EL (cell line): ENCODE data around the gene PRCD.

Experiments used
- DNase-seq: peaks from one replicate; pipeline ENCODE4 v3.0.0-alpha.2; 2016

Gene PRCD

DNA sequence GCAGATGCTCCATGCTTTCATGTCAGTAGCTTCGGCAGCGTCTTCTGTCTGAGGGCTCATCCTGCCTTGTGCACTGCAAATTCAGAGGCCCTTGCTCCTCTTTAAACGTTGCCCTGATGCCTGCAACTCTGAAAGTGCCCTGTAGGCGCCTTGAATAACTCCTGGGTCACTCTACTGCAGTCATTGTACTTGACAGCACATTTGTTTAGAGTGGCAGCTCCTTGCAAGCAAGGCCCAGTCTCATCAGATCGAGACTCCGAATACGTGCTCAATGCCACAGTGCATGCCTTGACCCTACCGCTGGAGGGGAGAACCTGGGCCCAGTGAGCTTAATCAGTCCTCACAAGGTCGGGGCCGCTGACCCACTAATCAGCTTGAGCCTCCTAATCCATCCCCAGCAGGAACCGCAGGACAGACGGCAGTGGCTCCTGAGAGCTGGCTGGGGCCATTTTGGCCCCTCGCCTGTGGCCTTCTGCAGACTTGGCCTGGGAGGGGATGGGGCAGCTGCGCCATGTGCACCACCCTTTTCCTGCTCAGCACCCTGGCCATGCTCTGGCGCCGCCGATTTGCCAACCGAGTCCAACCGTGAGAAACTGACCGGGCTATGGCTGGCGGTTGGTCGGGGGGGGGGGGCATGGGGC lies at the start of gene PRCD:
PRCD (plus strand) TSS at position 414 of the 641 bp plus-strand sequence; CDS start at position 512, 98 bp downstream.
- no peak for DNase-seq

- no peak for DNase-seq
These were observed 49.6 kb upstream of the PRCD start for GRCh38 chr17:76490112-76490710.

- DNase-seq = no peak
These were observed 48.3 kb upstream of the PRCD start for GRCh38 chr17:76491271-76492122.

GRCh38 chr17:76492123-76492988 lies 47.5 kb upstream of the PRCD start:
- no peak for DNase-seq

DNA sequence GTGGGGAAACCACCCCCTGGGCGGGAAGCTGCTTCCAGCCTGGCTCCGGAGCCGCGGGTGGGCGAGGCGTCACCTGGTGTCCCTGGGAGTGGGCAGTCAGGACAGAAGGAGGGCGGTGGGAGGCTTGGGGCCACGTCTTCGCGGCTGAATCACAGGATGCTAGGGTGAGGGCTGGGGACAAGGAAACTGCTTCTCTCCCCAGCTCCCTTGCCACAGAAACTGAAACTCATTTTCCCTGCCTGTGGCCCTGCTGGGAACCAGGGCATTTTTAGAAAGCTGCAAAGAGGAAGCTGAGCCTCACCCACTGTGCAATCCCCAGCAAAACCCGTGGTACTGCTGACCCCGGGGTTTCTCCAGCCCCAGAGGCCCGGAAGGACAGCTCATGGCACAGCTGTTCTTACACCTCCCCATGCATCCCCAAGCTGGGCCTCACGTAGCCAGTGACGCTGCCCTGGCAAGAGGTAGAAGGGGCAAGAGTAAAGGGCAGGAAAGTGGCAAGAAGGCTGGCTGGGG lies 46.8 kb upstream of the PRCD start:
- peak; percentile 90 for DNase-seq

DNA sequence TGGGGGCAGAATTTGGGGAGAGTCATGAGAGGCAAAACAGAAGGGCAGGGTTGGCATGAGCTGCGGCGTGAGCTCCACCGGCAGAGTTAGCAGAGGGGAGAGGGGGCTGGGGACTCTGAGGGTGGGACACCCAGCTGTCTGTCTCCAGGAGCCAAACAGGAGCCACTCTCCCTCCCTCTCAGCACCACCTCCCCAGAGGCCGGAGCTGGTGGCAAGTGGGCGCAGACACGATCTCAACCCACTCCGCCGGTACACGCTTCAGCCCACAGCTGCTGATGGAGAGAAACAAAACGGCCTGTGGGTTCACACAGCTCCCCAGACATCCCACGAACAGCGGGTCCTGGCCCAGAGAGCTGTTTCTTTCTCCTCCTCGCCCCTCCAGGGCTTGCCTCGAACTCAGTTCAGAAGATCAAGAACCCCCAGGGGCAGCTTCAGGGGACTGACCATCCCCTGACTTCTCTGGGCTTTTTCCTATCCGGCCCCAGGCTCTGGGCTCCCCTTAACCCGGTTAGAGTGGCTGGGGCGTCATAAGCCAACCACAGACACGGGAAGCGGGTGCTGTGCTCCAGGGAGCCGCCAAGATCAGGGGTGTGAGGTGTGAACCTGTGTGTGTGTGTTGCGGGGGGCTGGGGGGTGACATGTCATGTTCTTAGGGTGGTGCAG lies 46.2 kb upstream of the PRCD start:
- DNase-seq = no peak

DNA sequence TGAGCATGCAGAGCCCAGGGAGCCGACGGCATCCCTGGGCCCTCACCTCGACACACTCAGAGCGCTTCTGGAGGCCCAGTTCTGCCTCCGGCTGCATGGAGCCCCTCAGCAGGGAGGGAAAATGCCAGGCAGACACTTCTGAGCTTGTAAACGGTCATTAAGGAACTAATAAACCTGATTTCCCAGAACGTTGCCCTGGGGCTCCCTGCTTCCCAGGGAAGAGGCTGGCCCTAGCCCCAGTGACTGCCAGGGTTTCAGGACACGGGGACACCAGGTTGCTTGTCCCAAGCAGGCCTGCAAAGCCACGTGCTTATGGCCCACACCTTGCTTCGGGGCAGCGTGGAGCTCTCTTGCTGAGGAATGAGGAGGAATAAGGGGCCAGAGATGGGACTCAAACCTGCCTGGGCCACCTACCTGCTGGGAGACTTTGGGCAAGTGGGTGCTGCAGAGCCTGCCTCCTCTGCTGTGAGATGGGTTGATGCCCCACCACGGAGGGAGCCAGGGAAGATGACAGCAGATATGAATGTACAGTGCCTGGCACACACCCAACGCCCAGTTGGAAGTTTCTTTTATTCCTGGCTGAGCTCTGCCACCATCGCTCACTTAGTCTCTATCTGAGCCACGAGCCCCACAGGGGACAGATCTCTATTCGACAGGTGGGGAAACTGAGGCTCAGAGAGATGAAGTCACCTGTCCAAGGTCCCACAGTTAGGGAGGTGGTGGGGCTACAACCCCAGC lies 44.0 kb upstream of the PRCD start:
- DNase-seq = no peak

DNA sequence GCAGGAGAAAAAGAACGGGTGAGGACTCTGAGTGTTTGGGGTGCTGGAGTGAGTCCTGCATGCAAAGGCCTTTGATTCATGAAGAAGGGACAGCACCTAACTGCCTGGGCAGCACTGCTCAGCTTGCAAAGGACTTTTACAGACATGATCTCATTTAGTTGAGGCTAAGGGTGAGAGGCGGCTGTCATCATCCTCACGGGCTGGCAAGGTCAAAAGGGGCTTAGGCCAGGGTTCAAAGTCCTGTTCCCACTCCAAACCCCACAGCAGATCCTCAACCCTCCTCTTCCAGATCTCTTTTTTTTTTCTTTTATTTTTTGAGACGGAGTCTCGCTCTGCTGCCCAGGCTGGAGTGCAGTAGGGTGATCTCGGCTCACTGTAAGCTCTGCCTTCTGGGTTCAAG lies 43.4 kb upstream of the PRCD start:
- DNase-seq = no peak

DNA sequence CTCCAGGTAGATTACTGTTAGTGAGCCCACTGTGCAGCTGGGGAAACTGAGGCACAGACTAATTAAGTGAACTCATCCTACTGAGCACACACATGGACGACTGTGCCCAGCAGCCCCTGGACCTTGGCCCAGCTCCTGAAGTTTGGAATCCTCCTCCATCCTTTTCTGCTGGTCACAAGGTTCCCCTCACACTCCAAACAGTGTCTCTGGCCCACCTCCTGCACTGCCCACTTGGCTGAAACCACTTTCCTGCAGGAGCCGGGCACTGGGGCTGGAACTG lies 42.2 kb upstream of the PRCD start:
- DNase-seq = no peak

- DNase-seq = peak; percentile 96
These were observed 41.6 kb upstream of the PRCD start for GRCh38 chr17:76497979-76498875.

GRCh38 chr17:76498876-76499251 lies 41.0 kb upstream of the PRCD start:
- DNase-seq = no peak

- no peak for DNase-seq
These were observed 40.6 kb upstream of the PRCD start for GRCh38 chr17:76499267-76499667.

GRCh38 chr17:76500074-76500746 lies 39.6 kb upstream of the PRCD start:
- DNase-seq = no peak

GRCh38 chr17:76500747-76501017 lies 39.2 kb upstream of the PRCD start:
- DNase-seq = no peak

DNA sequence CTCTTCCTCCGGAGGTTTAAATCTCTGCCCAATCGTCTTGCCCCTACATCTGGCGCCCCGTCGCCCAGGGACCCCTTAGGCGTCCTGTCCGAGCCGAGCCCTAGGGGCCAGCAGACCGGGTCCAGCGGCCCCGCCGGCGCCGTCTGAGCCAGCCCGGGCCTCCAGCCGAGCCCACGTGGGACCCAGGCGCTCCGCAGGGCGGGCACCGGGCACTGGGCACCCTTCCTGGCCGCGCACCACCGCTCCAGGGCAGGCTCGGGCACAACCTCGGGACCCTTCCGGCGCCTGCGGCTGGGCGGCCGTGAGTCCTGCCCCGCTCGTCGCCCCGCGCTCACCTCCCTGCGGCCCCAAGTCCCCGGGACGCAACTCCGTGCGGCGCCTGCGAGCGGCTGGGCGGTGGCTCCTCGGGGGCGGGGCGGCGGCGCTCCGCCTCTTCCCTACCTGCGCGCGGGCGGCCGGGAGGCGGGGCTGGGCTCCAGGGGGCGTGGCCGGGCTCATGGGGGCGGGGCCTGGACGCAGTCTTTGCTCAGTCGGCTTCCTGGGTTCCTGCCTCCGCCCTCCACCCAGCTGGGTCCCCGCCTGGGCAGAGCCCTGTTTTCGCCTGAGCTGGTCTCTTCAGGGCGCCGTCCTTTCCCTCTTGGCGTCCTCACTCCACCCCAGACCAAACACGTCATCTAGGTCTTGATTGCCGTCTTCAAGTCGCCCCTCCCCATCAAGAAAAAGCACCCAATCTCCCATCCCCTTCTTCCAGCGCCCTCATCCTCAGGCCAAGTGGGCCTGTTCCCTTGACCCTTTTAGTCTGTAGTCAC lies 38.6 kb upstream of the PRCD start, which contains the start of gene RHBDF2:
RHBDF2 (minus strand) TSS at position 406 of the 809 bp plus-strand sequence. CDS start 19,899 bp downstream, outside the sequence.
- peak; percentile 87 for DNase-seq

DNA sequence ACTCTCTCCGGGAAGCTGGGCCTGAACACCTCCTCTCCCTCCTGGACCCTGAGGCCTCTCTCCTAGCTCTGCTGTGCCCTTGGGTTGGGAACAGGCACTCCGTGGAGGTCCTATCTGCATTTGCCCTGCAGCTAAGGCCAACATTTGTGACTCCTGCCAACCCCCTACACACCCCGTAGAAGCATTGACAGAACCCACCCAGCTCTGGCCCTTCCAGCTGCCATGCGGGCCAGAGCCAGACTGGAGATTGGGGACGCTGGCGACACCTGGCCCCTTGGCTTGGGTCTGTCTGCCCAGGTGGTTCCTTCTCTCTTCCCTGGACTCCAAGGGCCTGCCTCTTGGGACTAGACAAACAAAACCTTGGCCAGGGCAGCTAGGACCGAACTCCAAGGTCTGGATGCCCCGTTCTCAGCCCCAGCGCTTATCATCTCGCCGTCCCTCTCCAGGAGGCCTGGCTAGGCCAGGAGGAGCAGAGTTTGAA lies 38.0 kb upstream of the PRCD start:
- DNase-seq = no peak

GRCh38 chr17:76502341-76503211 lies 37.3 kb upstream of the PRCD start:
- no peak for DNase-seq

DNA sequence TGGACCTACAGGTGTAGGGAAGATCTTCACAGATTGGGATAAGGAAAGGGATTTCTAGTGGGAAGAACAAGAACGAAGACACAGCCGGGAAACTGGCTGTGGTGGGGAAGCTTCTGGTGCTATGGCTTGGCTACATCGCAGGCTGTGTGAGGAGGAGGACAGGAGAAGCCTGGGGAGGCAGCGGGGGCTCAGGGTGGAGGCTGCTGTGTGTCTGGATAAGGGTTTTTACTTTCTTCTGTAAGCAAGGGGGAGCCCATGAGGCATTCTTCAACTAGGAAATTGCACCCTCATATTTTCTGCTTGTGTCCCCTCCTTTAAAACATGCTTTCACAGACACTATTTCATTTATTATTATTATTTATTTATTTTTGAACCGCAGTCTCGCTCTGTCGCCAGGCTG lies 35.7 kb upstream of the PRCD start:
- DNase-seq = no peak
